HepG2 (cell line): ENCODE measurements around the gene NFE2L2. TPM values are rescaled to one million over a fixed set of nuclear protein-coding genes. Genes with fewer than 3 reads are reported as not detected.

ENCODE experiments used
- ARID2 ChIP-seq: sonication (generic); formaldehyde crosslinking; IDR thresholded peaks from 2 replicates; pipeline ENCODE4 v1.8.1; 2022; ENCODE audit warnings: mild to moderate bottlenecking, missing genetic modification reagents, borderline replicate concordance
- BRD4 ChIP-seq: sonication (generic); formaldehyde crosslinking; IDR thresholded peaks from 2 replicates; pipeline ENCODE4 v1.4.0; 2020; ENCODE audit warnings: missing genetic modification reagents
- GTF3A ChIP-seq: sonication (generic); formaldehyde crosslinking; conservative IDR thresholded peaks from 2 replicates; pipeline ENCODE4 v1.4.0; 2020; ENCODE audit warnings: mild to moderate bottlenecking, missing genetic modification reagents
- HNRNPK ChIP-seq: fragments of 200-400 bp; formaldehyde crosslinking; IDR thresholded peaks from 2 replicates; pipeline ENCODE4 v1.6.1; 2018; ENCODE audit warnings: low read length, low read depth, moderate library complexity, mild to moderate bottlenecking; ENCODE audit not compliant: poor library complexity, severe bottlenecking
- MED1 ChIP-seq: sonication (generic); formaldehyde crosslinking; IDR thresholded peaks from 2 replicates; pipeline ENCODE4 v1.4.0; 2020; ENCODE audit warnings: missing genetic modification reagents
- NBN ChIP-seq: fragments of 450-650 bp; conservative IDR thresholded peaks from 2 replicates; pipeline ENCODE4 v1.6.1; 2017
- PAXIP1 ChIP-seq: sonication (generic); formaldehyde crosslinking; conservative IDR thresholded peaks from 2 replicates; pipeline ENCODE4 v1.4.0; 2020; ENCODE audit warnings: mild to moderate bottlenecking, missing genetic modification reagents, moderate library complexity
- POLR2A ChIP-seq, 2 experiments: IDR thresholded peaks; 2 replicates each; pipeline ENCODE4 v1.6.1; 2011; ENCODE audit warnings: low read depth in 2 of 2, low read length in 2 of 2, mild to moderate bottlenecking in 1 of 2, moderate library complexity in 1 of 2; ENCODE audit not compliant: insufficient read depth in 1 of 2
- RAD51 ChIP-seq: fragments of 450-650 bp; IDR thresholded peaks from 2 replicates; pipeline ENCODE4 v1.6.1; 2016; ENCODE audit warnings: borderline replicate concordance
- ZBTB8A ChIP-seq: sonication (generic); formaldehyde crosslinking; IDR thresholded peaks from 2 replicates; pipeline ENCODE4 v1.4.0; 2020; ENCODE audit warnings: mild to moderate bottlenecking, low read depth, missing genetic modification reagents, borderline replicate concordance
- ZNF672 ChIP-seq: sonication (generic); formaldehyde crosslinking; IDR thresholded peaks from 2 replicates; pipeline ENCODE4 v1.8.1; 2022; ENCODE audit warnings: missing genetic modification reagents
- ZNF687 ChIP-seq: sonication (generic); formaldehyde crosslinking; IDR thresholded peaks from 2 replicates; pipeline ENCODE4 v1.5.1; 2020; ENCODE audit warnings: mild to moderate bottlenecking, missing genetic modification reagents, moderate library complexity
- ZNF7 ChIP-seq: IDR thresholded peaks from 2 replicates; pipeline ENCODE4 v1.6.1; 2016; ENCODE audit warnings: missing biosample characterization, missing genetic modification reagents
- ZNF841 ChIP-seq: sonication (generic); formaldehyde crosslinking; IDR thresholded peaks from 2 replicates; pipeline ENCODE4 v1.8.1; 2023; ENCODE audit warnings: missing genetic modification reagents, borderline replicate concordance
- ZSCAN21 ChIP-seq: sonication (generic); formaldehyde crosslinking; IDR thresholded peaks from 2 replicates; pipeline ENCODE4 v1.8.0; 2022; ENCODE audit warnings: mild to moderate bottlenecking, missing genetic modification reagents, moderate library complexity, borderline replicate concordance
- ZSCAN31 ChIP-seq: sonication (generic); formaldehyde crosslinking; IDR thresholded peaks from 2 replicates; pipeline ENCODE4 v1.5.0; 2020; ENCODE audit warnings: low read depth, mild to moderate bottlenecking, missing genetic modification reagents
- polyA plus RNA-seq, 8 experiments: library from polyadenylated mRNA; depleted of rRNA in 3 of 8; stranded (reverse) in 7 of 8; unstranded in 1 of 8; fragments of >200 nt; fragmentation: Illumina TruSeq in 4 of 8; extraction: Trizol in 4 of 8; gene quantifications; 2 replicates each; pipeline versions ENCODE4 v1.2.1 to v1.2.3, GENCODE V29; 2011 to 2016; ENCODE audit warnings: low read depth in 4 of 8, missing spikeins in 1 of 8, mixed read lengths in 1 of 8; ENCODE audit not compliant: insufficient read depth in 1 of 8
- total RNA-seq, 5 experiments: library from RNA; depleted of rRNA; stranded (reverse); fragments of >200 nt; fragmentation: Illumina TruSeq; extraction: Trizol; gene quantifications; 2 replicates each; pipeline ENCODE4 v1.2.3, GENCODE V29; 2016; ENCODE audit warnings: low read depth in 1 of 5
- TF ChIP-seq, protein P1 (sequence below): IDR thresholded peaks from 2 replicates; pipeline ENCODE4 v1.6.1; 2016
- TF ChIP-seq, protein P2 (sequence below): sonication (generic); formaldehyde crosslinking; IDR thresholded peaks from 2 replicates; pipeline ENCODE4 v1.4.0; 2020; ENCODE audit warnings: missing genetic modification reagents, mild to moderate bottlenecking, borderline replicate concordance

Gene NFE2L2
- total and polyA plus RNA-seq, 2 of the 13 experiments (the other 11 are each of a cell fraction or from before 2014, with no cell fraction given): 84.6 to 215 TPM

DNA sequence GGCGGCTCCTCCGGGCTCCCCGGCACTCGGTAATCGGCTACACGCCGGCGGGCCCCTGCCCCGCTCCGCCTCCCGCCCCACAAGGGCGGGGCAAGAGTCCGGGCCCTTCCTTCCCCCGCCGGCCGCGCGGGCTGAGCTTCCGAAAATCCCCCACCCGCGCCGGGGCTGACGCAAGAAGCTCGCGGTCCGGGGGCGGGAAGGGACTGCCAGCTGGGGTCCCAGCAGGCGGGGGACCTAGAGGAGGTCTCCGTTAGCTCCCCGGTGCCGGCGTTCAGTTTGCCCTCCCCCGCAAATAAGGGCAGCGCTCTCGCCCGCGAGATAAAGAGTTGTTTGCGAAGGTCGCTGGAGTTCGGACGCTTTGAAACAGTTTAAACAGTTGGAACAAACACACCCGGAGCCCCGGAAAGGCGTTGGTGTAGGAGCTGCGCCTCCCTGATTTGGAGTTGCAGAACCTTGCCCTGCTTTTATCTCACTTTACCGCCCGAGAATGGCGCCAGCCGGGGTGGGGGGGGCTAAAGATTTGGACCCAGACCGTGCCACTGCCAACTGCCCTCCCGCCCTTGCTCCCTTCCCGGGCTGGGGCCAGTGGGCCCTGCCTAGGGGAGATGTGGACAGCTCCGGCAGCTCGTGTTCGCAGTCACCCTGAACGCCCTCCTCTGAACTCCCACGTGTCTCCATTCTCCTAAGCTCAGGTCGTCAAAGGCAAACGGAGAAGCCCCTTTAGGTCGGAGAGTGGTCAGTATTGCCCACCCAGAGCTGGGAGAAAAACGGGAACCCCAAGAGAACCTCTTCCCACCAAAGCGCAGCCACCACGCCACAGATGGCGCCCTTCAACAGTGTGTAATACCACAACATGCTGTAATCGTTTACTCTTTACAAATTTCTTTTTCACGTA lies at the start of gene NFE2L2 (continued):
- TF ChIP-seq ZNF687 (peak; percentile 96), ZSCAN21 (CRISPR knock-in tag) (no peak; the same call in 1 of the 2 replicates), ZNF841 (CRISPR knock-in tag) (peak; percentile 7; the same call in 1 of the 2 replicates), ZSCAN31 (no peak; the same call in 1 of the 2 replicates), ZBTB8A (CRISPR knock-in tag) (no peak; the same call in 1 of the 2 replicates), BRD4 (peak; percentile 92; the same call in 1 of the 2 replicates), NBN (no peak), HNRNPK (peak; percentile 88), MED1 (CRISPR knock-in tag) (peak; percentile 92), ZNF7 (CRISPR knock-in tag) (no peak), POLR2A (IDR thresholded peaks at IDR 0.05; ENCODE audit: insufficient read depth in 1 of 2, low read depth in 2 of 2, low read length in 2 of 2) (peak; percentile 63 to 94), GTF3A (CRISPR knock-in tag) (no peak; the same call in 1 of the 2 replicates), ZNF672 (CRISPR knock-in tag) (no peak; the same call in 1 of the 2 replicates), RAD51 (no peak), ARID2 (CRISPR knock-in tag) (peak; percentile 66; the same call in 1 of the 2 replicates), PAXIP1 (CRISPR knock-in tag) (peak; percentile 98)
- TF ChIP-seq, protein P1, sequence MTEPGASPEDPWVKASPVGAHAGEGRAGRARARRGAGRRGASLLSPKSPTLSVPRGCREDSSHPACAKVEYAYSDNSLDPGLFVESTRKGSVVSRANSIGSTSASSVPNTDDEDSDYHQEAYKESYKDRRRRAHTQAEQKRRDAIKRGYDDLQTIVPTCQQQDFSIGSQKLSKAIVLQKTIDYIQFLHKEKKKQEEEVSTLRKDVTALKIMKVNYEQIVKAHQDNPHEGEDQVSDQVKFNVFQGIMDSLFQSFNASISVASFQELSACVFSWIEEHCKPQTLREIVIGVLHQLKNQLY: peak; percentile 69; the same call in 1 of the 2 replicates
- TF ChIP-seq, protein P2, sequence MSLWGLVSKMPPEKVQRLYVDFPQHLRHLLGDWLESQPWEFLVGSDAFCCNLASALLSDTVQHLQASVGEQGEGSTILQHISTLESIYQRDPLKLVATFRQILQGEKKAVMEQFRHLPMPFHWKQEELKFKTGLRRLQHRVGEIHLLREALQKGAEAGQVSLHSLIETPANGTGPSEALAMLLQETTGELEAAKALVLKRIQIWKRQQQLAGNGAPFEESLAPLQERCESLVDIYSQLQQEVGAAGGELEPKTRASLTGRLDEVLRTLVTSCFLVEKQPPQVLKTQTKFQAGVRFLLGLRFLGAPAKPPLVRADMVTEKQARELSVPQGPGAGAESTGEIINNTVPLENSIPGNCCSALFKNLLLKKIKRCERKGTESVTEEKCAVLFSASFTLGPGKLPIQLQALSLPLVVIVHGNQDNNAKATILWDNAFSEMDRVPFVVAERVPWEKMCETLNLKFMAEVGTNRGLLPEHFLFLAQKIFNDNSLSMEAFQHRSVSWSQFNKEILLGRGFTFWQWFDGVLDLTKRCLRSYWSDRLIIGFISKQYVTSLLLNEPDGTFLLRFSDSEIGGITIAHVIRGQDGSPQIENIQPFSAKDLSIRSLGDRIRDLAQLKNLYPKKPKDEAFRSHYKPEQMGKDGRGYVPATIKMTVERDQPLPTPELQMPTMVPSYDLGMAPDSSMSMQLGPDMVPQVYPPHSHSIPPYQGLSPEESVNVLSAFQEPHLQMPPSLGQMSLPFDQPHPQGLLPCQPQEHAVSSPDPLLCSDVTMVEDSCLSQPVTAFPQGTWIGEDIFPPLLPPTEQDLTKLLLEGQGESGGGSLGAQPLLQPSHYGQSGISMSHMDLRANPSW (CRISPR knock-in tag): peak; percentile 84; the same call in 1 of the 2 replicates
